GM12878 (cell line): ENCODE results near the gene NNMT. TPM values are rescaled to one million over a fixed set of nuclear protein-coding genes. Genes with fewer than 3 reads are reported as not detected.

Experiments
- ATAC-seq: fragments of 200-7000 bp; cut with Tn5 transposase; 3 replicates; pipeline ENCODE4 v1.9.1; 2020; ENCODE audit warnings: mild to moderate bottlenecking, moderate library complexity
- BruUV-seq: library from RNA; stranded (reverse); fragments of 400-500 nt; replicated peaks from 2 replicates; lab custom pipeline; 2021; lab: Mats Ljungman, UMichigan
- CTCF ChIA-PET: fragments of 300-600 bp; sonication (Branson Sonifier 250); formaldehyde crosslinking; extraction: SDS; loops from one replicate; lab custom pipeline; 2021; ENCODE audit warnings: inconsistent platforms; lab: Yijun Ruan, JAX
- POLR2A ChIA-PET: fragments of 350-600 bp; formaldehyde crosslinking; extraction: SDS; loops from one replicate; lab custom pipeline; 2021; ENCODE audit warnings: inconsistent platforms; lab: Charles Lee
- RAD21 ChIA-PET: fragments of 300-600 bp; sonication (Branson Sonifier 250); formaldehyde crosslinking; loops from one replicate; lab custom pipeline; 2023; ENCODE audit warnings: antibody characterized with exemption; ENCODE audit not compliant: unreplicated experiment; lab: Charles Lee
- SMC1A ChIA-PET: fragments of 300-600 bp; sonication (Branson Sonifier 250); formaldehyde crosslinking; loops from one replicate; lab custom pipeline; 2023; ENCODE audit not compliant: unreplicated experiment, uncharacterized antibody; lab: Charles Lee
- DNase-seq: peaks from one replicate; pipeline ENCODE4 v3.0.0-alpha.2; 2011; ENCODE audit warnings: low read depth, low spot score
- FAIRE-seq: peaks from 3 replicates; lab custom pipeline; 2011; peaks lifted over from hg19 to GRCh38; lab: Jason Lieb, UNC
- H2AFZ ChIP-seq: 2 replicates; pipeline ENCODE4 v1.6.0; 2011; ENCODE audit warnings: low read depth, low read length, control low read depth; ENCODE audit not compliant: control insufficient read depth
- H3K27ac ChIP-seq: 2 replicates; pipeline ENCODE4 v1.5.1; 2011; ENCODE audit warnings: control low read depth; ENCODE audit not compliant: control insufficient read depth, insufficient read depth
- H3K27me3 ChIP-seq, 2 experiments: replicated peaks in 1 of 2; 2 replicates each; pipeline versions ENCODE4 v1.6.0 to v1.6.1; 2011; ENCODE audit warnings: low read length in 1 of 2; ENCODE audit not compliant: control insufficient read depth in 2 of 2, insufficient read depth in 2 of 2
- H3K36me3 ChIP-seq, 2 experiments: 2 replicates each; pipeline ENCODE4 v1.5.1; 2011; ENCODE audit warnings: low read length in 1 of 2; ENCODE audit not compliant: control insufficient read depth in 2 of 2, insufficient read depth in 2 of 2
- H3K4me1 ChIP-seq: 2 replicates; pipeline ENCODE4 v1.6.1; 2011; ENCODE audit warnings: mild to moderate bottlenecking, low read length, moderate library complexity, mixed read lengths; ENCODE audit not compliant: control insufficient read depth, insufficient read depth
- H3K4me2 ChIP-seq: 2 replicates; pipeline ENCODE4 v1.6.0; 2011; ENCODE audit warnings: control low read depth; ENCODE audit not compliant: control insufficient read depth, insufficient read depth
- H3K4me3 ChIP-seq: fragments of 200-600 bp; sonication (generic); 2 replicates; pipeline ENCODE4 v1.5.1; 2016
- H3K79me2 ChIP-seq: 2 replicates; pipeline ENCODE4 v1.6.0; 2011; ENCODE audit warnings: low read length; ENCODE audit not compliant: control insufficient read depth, insufficient read depth
- H3K9ac ChIP-seq: 2 replicates; pipeline ENCODE4 v1.8.0; 2011; ENCODE audit warnings: low read length, control low read depth, mixed read lengths; ENCODE audit not compliant: control insufficient read depth, insufficient read depth
- H3K9me3 ChIP-seq: replicated peaks from 3 replicates; pipeline ENCODE4 v1.5.1; 2011; ENCODE audit warnings: mild to moderate bottlenecking, low read length; ENCODE audit not compliant: control insufficient read depth, insufficient read depth
- H4K20me1 ChIP-seq: 2 replicates; pipeline ENCODE4 v1.6.0; 2011; ENCODE audit not compliant: control insufficient read depth, insufficient read depth
- CHD1 ChIP-seq: IDR thresholded peaks from 2 replicates; pipeline ENCODE4 v1.6.1; 2012; ENCODE audit warnings: low read depth, low read length, improper control_type of control experiment
- CREM ChIP-seq: IDR thresholded peaks from 2 replicates; pipeline ENCODE4 v1.6.1; 2014; ENCODE audit warnings: antibody characterized with exemption, low read depth
- JUND ChIP-seq: IDR thresholded peaks from 2 replicates; pipeline ENCODE4 v1.6.1; 2012; ENCODE audit warnings: low read depth, mild to moderate bottlenecking, low read length, improper control_type of control experiment, moderate library complexity
- PML ChIP-seq: IDR thresholded peaks from 2 replicates; pipeline ENCODE4 v1.6.1; 2012; ENCODE audit warnings: low read length, inconsistent platforms
- RAD21 ChIP-seq: IDR thresholded peaks from 2 replicates; pipeline ENCODE4 v1.6.1; 2011; ENCODE audit warnings: mild to moderate bottlenecking, low read depth, low read length, moderate library complexity; ENCODE audit not compliant: insufficient read depth
- SMC3 ChIP-seq: IDR thresholded peaks from 2 replicates; pipeline ENCODE4 v1.6.1; 2011; ENCODE audit warnings: low read length, improper control_type of control experiment, borderline replicate concordance
- STAT1 ChIP-seq: fragments of 450-650 bp; conservative IDR thresholded peaks from 2 replicates; pipeline ENCODE4 v1.6.1; 2014; ENCODE audit warnings: antibody characterized with exemption, mild to moderate bottlenecking
- SUPT20H ChIP-seq: IDR thresholded peaks from 2 replicates; pipeline ENCODE4 v1.6.1; 2011; ENCODE audit warnings: low read depth, mild to moderate bottlenecking, low read length, moderate library complexity, borderline replicate concordance; ENCODE audit not compliant: control insufficient read depth
- WGBS: methylation state at CpG from one replicate; pipeline ENCODE4 v1.1.6; 2016; ENCODE audit warnings: low lambda C conversion rate; ENCODE audit not compliant: insufficient replicate concordance, insufficient coverage; ENCODE audit errors: missing lambda C conversion rate; 5-methylcytosine and 5-hydroxymethylcytosine counted together
- in situ Hi-C: fragments of 300-500 bp; cut with MboI; formaldehyde crosslinking; loops from 9 replicates; pipeline ENCODE4 v1.14.3; 2018; ENCODE audit warnings: mixed read lengths
- intact Hi-C: fragments of 100-400 bp; cut with micrococcal nuclease; formaldehyde crosslinking; loops from one replicate; pipeline ENCODE4 v1.14.2; 2022; ENCODE audit not compliant: unreplicated experiment
- polyA plus RNA-seq, 11 experiments: library from polyadenylated mRNA; depleted of rRNA in 4 of 11; unstranded in 6 of 11; stranded (reverse) in 5 of 11; fragments of >200 nt; fragmentation: Nextera tagmentation in 4 of 11; fragmentation: Illumina TruSeq in 1 of 11; extraction: Ambion mirVana in 4 of 11; extraction: Trizol in 1 of 11; gene quantifications; 1 replicate in 1 of 11; 2 replicates in 10 of 11; pipeline versions ENCODE4 v1.2.1 to v1.2.3, GENCODE V29; 2011 to 2016; ENCODE audit warnings: inconsistent platforms in 2 of 11, missing spikeins in 2 of 11, low read depth in 1 of 11
- total RNA-seq, 4 experiments: library from RNA; depleted of rRNA in 3 of 4; stranded (reverse); fragments of >200 nt in 3 of 4; fragmentation: Illumina TruSeq in 1 of 4; extraction: Trizol in 1 of 4; gene quantifications; 2 replicates each; pipeline versions ENCODE4 v1.2.1 to v1.2.3, GENCODE V29; 2013 to 2021
- TF ChIP-seq, protein P1 (sequence below): fragments of 450-650 bp; formaldehyde crosslinking; IDR thresholded peaks from 2 replicates; pipeline ENCODE4 v1.4.0; 2020; ENCODE audit warnings: mild to moderate bottlenecking, moderate library complexity
- TF ChIP-seq, protein P2 (sequence below): fragments of 450-650 bp; IDR thresholded peaks from 2 replicates; pipeline ENCODE4 v1.6.1; 2017; ENCODE audit warnings: borderline replicate concordance

NNMT gene
- total and polyA plus RNA-seq, 10 of the 15 experiments (the other 5 are each of a cell fraction or from before 2014, with no cell fraction given), result 0.46 TPM; not detected in 9

DNA sequence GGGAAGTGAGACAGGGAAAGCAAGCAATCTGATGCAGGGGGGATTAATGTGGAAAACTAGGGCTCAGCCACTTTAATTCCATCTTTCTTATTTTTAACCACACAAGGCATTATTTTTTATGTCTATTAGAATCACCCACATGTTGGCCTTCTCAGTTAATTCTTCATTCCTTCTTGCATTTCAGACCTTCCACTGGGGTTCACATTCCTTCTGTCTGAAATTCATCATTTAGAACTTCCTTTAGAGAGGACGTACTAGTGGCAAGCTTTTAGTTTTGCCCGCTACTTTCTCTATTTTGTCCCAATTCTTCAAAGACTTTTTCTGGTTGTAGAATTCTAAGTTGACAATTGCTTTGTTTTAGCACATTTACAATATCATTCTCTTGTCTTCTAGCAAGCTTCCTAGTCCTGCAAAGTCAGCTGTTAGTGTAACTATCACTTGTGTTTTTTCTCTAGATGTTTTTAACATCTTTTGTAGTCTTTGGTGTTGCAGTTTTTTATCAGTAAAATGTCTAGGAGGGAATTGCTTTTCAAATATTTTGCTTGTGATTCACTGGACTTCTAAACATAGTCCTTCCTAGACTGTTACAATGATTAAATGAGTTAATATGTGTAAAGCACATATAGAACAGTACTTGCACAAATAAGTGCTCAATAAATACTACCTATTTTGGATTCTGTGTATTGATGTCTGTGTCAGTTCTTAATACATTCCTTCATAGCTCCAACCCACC is 5.5 kb upstream of the NNMT start:
- H3K4me1 ChIP-seq, result no peaks in the 10 kb centered on the region
- no TSS peak for BruUV-seq
- TF ChIP-seq SMC3 (no peak), STAT1 (no peak), SUPT20H (no peak), CHD1 (no peak), JUND (no peak), PML (no peak), CREM (no peak), RAD21 (no peak)
- TF ChIP-seq, protein P1, sequence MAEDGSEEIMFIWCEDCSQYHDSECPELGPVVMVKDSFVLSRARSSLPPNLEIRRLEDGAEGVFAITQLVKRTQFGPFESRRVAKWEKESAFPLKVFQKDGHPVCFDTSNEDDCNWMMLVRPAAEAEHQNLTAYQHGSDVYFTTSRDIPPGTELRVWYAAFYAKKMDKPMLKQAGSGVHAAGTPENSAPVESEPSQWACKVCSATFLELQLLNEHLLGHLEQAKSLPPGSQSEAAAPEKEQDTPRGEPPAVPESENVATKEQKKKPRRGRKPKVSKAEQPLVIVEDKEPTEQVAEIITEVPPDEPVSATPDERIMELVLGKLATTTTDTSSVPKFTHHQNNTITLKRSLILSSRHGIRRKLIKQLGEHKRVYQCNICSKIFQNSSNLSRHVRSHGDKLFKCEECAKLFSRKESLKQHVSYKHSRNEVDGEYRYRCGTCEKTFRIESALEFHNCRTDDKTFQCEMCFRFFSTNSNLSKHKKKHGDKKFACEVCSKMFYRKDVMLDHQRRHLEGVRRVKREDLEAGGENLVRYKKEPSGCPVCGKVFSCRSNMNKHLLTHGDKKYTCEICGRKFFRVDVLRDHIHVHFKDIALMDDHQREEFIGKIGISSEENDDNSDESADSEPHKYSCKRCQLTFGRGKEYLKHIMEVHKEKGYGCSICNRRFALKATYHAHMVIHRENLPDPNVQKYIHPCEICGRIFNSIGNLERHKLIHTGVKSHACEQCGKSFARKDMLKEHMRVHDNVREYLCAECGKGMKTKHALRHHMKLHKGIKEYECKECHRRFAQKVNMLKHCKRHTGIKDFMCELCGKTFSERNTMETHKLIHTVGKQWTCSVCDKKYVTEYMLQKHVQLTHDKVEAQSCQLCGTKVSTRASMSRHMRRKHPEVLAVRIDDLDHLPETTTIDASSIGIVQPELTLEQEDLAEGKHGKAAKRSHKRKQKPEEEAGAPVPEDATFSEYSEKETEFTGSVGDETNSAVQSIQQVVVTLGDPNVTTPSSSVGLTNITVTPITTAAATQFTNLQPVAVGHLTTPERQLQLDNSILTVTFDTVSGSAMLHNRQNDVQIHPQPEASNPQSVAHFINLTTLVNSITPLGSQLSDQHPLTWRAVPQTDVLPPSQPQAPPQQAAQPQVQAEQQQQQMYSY (CRISPR knock-in tag), result no peak
- TF ChIP-seq, protein P2, sequence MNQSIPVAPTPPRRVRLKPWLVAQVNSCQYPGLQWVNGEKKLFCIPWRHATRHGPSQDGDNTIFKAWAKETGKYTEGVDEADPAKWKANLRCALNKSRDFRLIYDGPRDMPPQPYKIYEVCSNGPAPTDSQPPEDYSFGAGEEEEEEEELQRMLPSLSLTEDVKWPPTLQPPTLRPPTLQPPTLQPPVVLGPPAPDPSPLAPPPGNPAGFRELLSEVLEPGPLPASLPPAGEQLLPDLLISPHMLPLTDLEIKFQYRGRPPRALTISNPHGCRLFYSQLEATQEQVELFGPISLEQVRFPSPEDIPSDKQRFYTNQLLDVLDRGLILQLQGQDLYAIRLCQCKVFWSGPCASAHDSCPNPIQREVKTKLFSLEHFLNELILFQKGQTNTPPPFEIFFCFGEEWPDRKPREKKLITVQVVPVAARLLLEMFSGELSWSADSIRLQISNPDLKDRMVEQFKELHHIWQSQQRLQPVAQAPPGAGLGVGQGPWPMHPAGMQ, result no peak
- TF ChIP-seq, all 136 proteins: peak for 0
- H3K27ac ChIP-seq, result no peak overlapping the region
- ATAC-seq (no peak), DNase-seq (no peak), FAIRE-seq (no peak)
- H3K9me3 ChIP-seq, result no peaks in the 10 kb centered on the region
- CTCF ChIA-PET, result interaction anchor here (1.2 kb wide), 1 partner anchor 1001 kb away, joined by 3 read pairs; no protein-coding TSS in a partner anchor
- POLR2A ChIA-PET, result no interaction called here
- 0% methylated on average over 2 of the region's 2 CpGs for WGBS
- no peak overlapping the region for H3K4me3 ChIP-seq
- H3K36me3 ChIP-seq, result no peaks in the 10 kb centered on the region
- no peak overlapping the region for H3K9ac ChIP-seq
- SMC1A ChIA-PET, result no interaction called here
- H3K4me2 ChIP-seq, result no peak overlapping the region
- no peak overlapping the region for H2AFZ ChIP-seq
- H4K20me1 ChIP-seq, result no peaks in the 10 kb centered on the region
- intact Hi-C loops, result no loop called here
- RAD21 ChIA-PET, result no interaction called here
- H3K27me3 ChIP-seq, result no peaks in the 10 kb centered on the region; a peak in 2 of 4 replicates
- no peaks in the 10 kb centered on the region for H3K79me2 ChIP-seq
- in situ Hi-C loops, result no loop called here
